Measurements from ENCODE around the gene TGM3. TPM values are rescaled to one million over a fixed set of nuclear protein-coding genes. Genes with fewer than 3 reads are reported as not detected.

TGM3 gene
- polyA plus RNA-seq, 3 donors: not detected

DNA sequence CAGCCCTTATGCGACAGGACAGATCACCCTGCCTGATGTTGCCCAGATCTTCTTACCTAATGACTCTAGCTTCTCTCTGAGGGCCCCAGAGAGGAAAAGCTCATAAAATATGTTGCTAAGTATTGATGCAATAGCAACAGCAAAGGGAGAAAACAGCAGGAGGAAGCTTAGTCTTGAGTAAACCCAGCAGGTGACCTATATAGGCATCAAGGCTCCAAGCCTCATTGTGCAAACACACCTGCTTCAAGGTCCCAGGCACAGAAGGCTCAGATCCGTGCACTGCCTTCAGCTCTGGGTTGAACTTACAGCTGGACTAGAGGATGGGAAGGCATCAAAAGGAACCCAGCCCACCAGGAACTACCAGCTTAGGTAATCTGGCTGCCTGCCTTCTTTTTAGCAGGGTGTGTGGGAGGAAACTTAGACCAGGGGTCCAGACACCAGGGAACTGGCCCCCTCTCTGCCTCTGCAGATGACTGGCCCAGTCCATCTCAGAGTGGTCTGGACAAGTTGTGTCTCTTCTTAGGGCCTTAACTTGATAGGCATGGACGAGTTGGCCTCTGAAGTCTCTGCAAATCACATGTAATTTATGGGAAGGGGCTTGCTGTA lies 34.4 kb downstream of the TGM3 start:
- no peaks in the 10 kb centered on the region for H3K36me3 ChIP-seq (replicated peaks in 1 of 2; ENCODE audit: control insufficient read depth in 1 of 2, insufficient read depth in 2 of 2, low read length in 2 of 2)
- Mint-ChIP-seq H3K4me3 (no peak overlapping the region), H3K27me3 (ENCODE audit: low read depth in 3 of 3) (peaks cover 20 to 42% (median 35%) of the 10 kb centered on the region in 3 donors), H3K4me1 (peaks cover 15% of the 10 kb centered on the region), H3K27ac (peak overlapping the region in 2 of 7 donors; percentile 38 to 73), H3K36me3 (no peaks in the 10 kb centered on the region), H3K9me3 (no peaks in the 10 kb centered on the region)
- no peak overlapping the region for H2AFZ ChIP-seq (ENCODE audit: insufficient read depth, low read depth, low read length, poor library complexity, severe bottlenecking)
- no peaks in the 10 kb centered on the region for H3K79me2 ChIP-seq (ENCODE audit: insufficient read depth, low read length)
- intact Hi-C loops (cut with micrococcal nuclease): no loop called here
- H3K9me3 ChIP-seq (replicated peaks in 1 of 2; ENCODE audit: control insufficient read depth in 1 of 2, insufficient read depth in 1 of 2, low read length in 2 of 2): no peaks in the 10 kb centered on the region
- no peak overlapping the region for H3K4me3 ChIP-seq (replicated peaks in 1 of 3; ENCODE audit: low read depth in 2 of 3, low read length in 3 of 3)
- H3K4me1 ChIP-seq (ENCODE audit: control insufficient read depth in 1 of 2, insufficient read depth in 2 of 2, low read length in 2 of 2): peaks cover 6 to 7% of the 10 kb centered on the region in 2 donors
- no peak overlapping the region for H3K9ac ChIP-seq (ENCODE audit: insufficient read depth, low read length, poor library complexity, severe bottlenecking)
- H4K20me1 ChIP-seq (ENCODE audit: insufficient read depth, low read length): no peaks in the 10 kb centered on the region
- 100% methylated on average over 1 of the region's 3 CpGs for WGBS (ENCODE audit: insufficient coverage)
- TF ChIP-seq, protein P1, sequence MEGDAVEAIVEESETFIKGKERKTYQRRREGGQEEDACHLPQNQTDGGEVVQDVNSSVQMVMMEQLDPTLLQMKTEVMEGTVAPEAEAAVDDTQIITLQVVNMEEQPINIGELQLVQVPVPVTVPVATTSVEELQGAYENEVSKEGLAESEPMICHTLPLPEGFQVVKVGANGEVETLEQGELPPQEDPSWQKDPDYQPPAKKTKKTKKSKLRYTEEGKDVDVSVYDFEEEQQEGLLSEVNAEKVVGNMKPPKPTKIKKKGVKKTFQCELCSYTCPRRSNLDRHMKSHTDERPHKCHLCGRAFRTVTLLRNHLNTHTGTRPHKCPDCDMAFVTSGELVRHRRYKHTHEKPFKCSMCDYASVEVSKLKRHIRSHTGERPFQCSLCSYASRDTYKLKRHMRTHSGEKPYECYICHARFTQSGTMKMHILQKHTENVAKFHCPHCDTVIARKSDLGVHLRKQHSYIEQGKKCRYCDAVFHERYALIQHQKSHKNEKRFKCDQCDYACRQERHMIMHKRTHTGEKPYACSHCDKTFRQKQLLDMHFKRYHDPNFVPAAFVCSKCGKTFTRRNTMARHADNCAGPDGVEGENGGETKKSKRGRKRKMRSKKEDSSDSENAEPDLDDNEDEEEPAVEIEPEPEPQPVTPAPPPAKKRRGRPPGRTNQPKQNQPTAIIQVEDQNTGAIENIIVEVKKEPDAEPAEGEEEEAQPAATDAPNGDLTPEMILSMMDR (IDR thresholded peaks at IDR 0.05): no peak
- peaks cover 0 to 5% of the 10 kb centered on the region in 2 donors for H3K27me3 ChIP-seq (ENCODE audit: control insufficient read depth in 2 of 2, insufficient read depth in 2 of 2, low read length in 2 of 2)
- H3K4me2 ChIP-seq (replicated peaks; ENCODE audit: extremely low read depth, low read length, poor library complexity, severe bottlenecking): no peak overlapping the region
- H3K27ac ChIP-seq (ENCODE audit: low read depth in 1 of 2, low read length in 2 of 2): no peak overlapping the region
- DNase-seq: no peak

DNA sequence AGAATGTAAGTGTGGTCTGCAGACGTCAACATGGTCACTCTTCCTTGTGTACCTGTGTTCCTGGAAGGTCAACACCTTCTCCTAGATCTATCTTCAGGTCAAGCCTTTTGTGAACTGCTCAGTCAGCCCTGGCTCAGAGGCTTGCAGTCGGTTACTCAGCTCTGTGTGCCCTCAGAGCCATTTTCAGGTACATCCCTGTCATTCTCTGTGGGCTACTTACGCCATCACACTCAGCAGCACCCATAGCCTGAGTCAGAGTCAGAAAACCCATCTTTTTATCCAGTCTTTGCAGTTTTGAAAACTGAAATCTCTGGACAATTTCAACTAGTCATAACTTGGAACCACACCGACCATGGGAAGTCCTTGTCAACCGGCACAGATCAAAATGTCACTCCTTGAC lies 35.3 kb downstream of the TGM3 start:
- Histone ChIP-seq H3K79me2 (ENCODE audit: insufficient read depth, low read length) (no peaks in the 10 kb centered on the region), H2AFZ (ENCODE audit: insufficient read depth, low read depth, low read length, poor library complexity, severe bottlenecking) (no peak overlapping the region), H3K9me3 (replicated peaks in 1 of 2; ENCODE audit: control insufficient read depth in 1 of 2, insufficient read depth in 1 of 2, low read length in 2 of 2) (no peaks in the 10 kb centered on the region), H3K27ac (ENCODE audit: low read depth in 1 of 2, low read length in 2 of 2) (no peak overlapping the region), H4K20me1 (ENCODE audit: insufficient read depth, low read length) (no peaks in the 10 kb centered on the region), H3K4me1 (ENCODE audit: control insufficient read depth in 1 of 2, insufficient read depth in 2 of 2, low read length in 2 of 2) (peaks cover 6 to 7% of the 10 kb centered on the region in 2 donors), H3K27me3 (ENCODE audit: control insufficient read depth in 2 of 2, insufficient read depth in 2 of 2, low read length in 2 of 2) (peaks cover 0 to 3% of the 10 kb centered on the region in 2 donors), H3K4me2 (replicated peaks; ENCODE audit: extremely low read depth, low read length, poor library complexity, severe bottlenecking) (no peak overlapping the region), H3K9ac (ENCODE audit: insufficient read depth, low read length, poor library complexity, severe bottlenecking) (no peak overlapping the region), H3K4me3 (replicated peaks in 1 of 3; ENCODE audit: low read depth in 2 of 3, low read length in 3 of 3) (no peak overlapping the region), H3K36me3 (replicated peaks in 1 of 2; ENCODE audit: control insufficient read depth in 1 of 2, insufficient read depth in 2 of 2, low read length in 2 of 2) (no peaks in the 10 kb centered on the region)
- TF ChIP-seq, protein P1 (IDR thresholded peaks at IDR 0.05): no peak
- Mint-ChIP-seq H3K9me3 (no peaks in the 10 kb centered on the region), H3K4me1 (peaks cover 15% of the 10 kb centered on the region), H3K27me3 (ENCODE audit: low read depth in 3 of 3) (peaks cover 23 to 40% (median 26%) of the 10 kb centered on the region in 3 donors), H3K4me3 (peak overlapping the region in 1 of 2 donors; percentile 15), H3K27ac (peak overlapping the region in 1 of 7 donors; percentile 32), H3K36me3 (no peaks in the 10 kb centered on the region)
- DNase-seq: peak in 2 of 3 donors; percentile 17 to 42
- intact Hi-C loops (cut with micrococcal nuclease): no loop called here
- 94% methylated on average over 5 of the region's 5 CpGs for WGBS (ENCODE audit: insufficient coverage)

Measured in CD14-positive monocyte (primary cell).